Posterior vena cava (tissue), 2 donors: ENCODE data around the gene NOL8. TPM values are rescaled to one million over a fixed set of nuclear protein-coding genes. Genes with fewer than 3 reads are reported as not detected.

Source experiments
- DNase-seq: peaks from one replicate; pipeline ENCODE4 v3.0.0-alpha.2; 2020; ENCODE audit warnings: low spot score
- intact Hi-C, 2 donors: fragments of 100-400 bp; cut with DNase I; formaldehyde crosslinking; loops; one replicate each; pipeline versions ENCODE4 v1.14.1 to v1.14.2; 2022 to 2023
- long read RNA-seq, 2 donors: library from polyadenylated mRNA; unstranded; transcript quantifications; one replicate each; pipeline ENCODE4 v2.0.0, GENCODE V29; 2020 to 2021
- total RNA-seq, 2 donors: library from RNA; stranded (reverse); fragmentation: NEBNext Ultra II Directional; extraction: Animal tissue kit (Norgen Biotek cat#: 25700); gene quantifications; one replicate each; pipeline ENCODE4 v1.2.1, GENCODE V29; 2021
- donor health status: DM: yes; HTN: yes; CAD: no.
- donor health status: DM: yes; HTN: yes; CAD: no.

The NOL8 gene
- 10 to 100 TPM; 24.0 to 30.6 TPM for total RNA-seq
- long read RNA-seq, donor 1, partial matches to known transcripts, result 6 of 10 reads
- long read RNA-seq, donor 1, other reads (novel, unspliced or antisense), result 4 of 10 reads
- long read RNA-seq, donor 2, partial matches to known transcripts, result 30 of 35 reads
- long read RNA-seq, donor 2, other reads (novel, unspliced or antisense), result 2 of 35 reads

DNA sequence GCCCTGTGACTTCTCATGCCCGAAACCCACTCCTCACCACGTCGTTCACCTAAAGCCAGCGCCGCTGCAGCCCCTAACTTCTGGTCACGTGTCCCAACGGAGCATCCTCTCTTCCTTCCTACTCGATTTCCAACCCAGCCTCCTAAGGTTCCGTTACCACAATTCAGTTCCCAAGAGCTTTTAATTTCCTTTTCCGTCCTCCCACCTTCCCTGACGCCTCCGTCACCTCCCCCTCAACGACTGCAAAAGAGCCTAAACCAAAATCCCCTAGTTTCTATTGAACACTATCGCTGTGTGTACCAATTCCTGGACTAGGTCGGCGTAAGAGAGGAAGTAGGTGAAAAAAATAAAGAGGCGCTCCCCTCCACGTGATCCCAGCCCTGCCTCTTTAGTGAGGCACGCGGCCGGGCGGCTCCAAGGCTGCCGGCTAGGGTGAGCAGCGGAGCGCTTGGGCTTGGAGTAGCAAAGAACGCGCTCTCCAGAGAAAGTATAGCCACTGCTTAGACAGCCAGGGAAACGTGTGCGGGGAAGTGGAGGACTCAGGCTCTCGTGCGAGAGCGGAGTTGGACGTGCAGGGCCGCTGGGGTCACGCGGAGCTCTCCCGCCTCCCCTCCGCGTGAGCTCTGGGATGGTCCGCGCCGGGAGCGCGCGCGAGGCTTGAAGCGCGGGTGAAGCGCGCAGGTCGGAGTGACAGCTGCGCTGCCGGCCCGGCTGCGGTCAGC, at the start of gene NOL8, which contains the start of gene CENPP:
Gene NOL8 (minus strand): TSS at position 82 of the 722 bp plus-strand sequence. CDS start 1,189 bp downstream, outside the sequence.
Gene CENPP (plus strand): TSS at position 685 of the 722 bp plus-strand sequence.
- intact Hi-C loops, result loop anchor here in 1 of 2 donors (10.0 kb wide), 1 partner anchor 109 kb away; no protein-coding TSS in a partner anchor
- peak; percentile 95 for DNase-seq

- intact Hi-C loops, result no loop called here
- DNase-seq, result no peak
These were observed 48.0 kb upstream of the NOL8 start for GRCh38 chr9:92373167-92373566.

- intact Hi-C loops, result no loop called here
- no peak for DNase-seq
These were observed 43.9 kb upstream of the NOL8 start for GRCh38 chr9:92369075-92369474.

DNA sequence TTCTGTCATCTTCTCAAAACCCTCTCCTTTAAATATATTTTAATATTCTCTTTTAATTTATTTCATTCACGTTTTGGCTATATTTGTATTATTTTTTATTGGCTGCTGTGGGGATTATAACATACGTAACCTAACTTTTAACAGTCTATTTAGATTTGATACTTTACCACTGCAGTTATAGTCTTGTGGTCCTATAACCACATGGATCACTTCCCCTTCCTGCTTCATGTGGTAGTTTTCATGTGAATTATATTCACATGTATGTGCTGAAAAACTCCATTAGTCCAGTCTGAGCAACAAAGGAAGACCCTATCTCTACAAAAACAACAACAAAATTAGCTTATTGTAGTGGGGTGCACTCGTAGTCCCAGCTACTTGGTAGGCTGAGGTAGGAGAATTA, 34.9 kb upstream of the NOL8 start:
- no peak for DNase-seq
- intact Hi-C loops, result no loop called here

DNA sequence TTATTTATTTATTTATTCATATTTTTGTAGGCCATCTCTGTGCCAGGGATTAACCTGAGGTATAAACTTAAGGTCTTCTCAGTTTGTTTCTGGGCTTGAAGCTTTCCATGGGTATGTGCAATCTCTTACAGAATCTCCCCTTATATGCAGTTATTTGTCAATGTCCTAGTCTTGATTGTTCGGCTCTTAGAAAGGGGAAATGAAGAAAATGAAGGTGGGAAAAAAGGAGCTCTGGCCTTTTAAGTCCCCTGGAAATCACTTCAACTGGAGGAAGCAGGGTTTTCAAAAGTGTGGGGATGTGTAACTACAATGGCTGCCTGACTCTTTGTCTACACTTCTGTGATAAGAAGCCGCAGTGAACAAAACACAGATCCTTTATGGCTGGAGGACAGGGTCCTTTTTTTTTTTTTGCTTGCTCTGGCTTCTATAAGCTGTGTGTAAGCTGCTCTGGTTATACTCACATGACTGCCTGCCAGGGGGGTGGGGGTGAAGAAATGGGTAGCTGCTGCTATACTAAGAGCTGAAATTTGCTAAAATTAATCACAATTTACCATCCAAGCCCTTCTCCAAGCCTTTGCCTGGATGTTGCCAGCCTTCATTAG, 34.3 kb upstream of the NOL8 start:
- intact Hi-C loops, result no loop called here
- no peak for DNase-seq

DNA sequence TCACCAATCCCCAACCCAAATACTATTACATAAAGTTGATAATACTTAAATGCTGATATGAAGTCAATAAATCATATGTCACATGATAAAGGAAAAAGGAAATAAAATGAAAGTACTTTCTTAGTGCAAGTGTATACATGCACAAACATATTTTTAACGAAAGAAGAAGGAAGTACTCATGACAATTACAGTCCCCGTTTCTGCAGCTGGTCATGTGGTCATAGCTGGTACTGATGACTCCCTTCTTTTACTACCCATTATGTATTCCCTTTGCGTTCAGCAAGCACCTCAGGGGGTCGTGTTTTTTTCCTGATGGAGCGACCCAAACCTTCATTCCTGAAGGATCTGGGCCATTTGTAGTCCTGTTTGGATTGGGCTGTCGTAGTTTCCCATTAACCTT, 27.9 kb upstream of the NOL8 start:
- intact Hi-C loops, result no loop called here

GRCh38 chr9:92350740-92351133, 25.6 kb upstream of the NOL8 start:
- no peak for DNase-seq
- intact Hi-C loops, result no loop called here

More for the DNA sequence above, 27.9 kb upstream of the NOL8 start:
- no peak for DNase-seq

- intact Hi-C loops, result no loop called here
These were observed 24.9 kb upstream of the NOL8 start for GRCh38 chr9:92349771-92350739.

GRCh38 chr9:92345582-92345981, 20.4 kb upstream of the NOL8 start:
- intact Hi-C loops, result no loop called here
- no peak for DNase-seq

More at GRCh38 chr9:92349771-92350739, 24.9 kb upstream of the NOL8 start:
- no peak for DNase-seq

- no peak for DNase-seq
- intact Hi-C loops, result loop anchor here in 1 of 2 donors (5.0 kb wide), 1 partner anchor 294 kb away; no protein-coding TSS in a partner anchor
These were observed 17.8 kb upstream of the NOL8 start for GRCh38 chr9:92342825-92343488.

DNA sequence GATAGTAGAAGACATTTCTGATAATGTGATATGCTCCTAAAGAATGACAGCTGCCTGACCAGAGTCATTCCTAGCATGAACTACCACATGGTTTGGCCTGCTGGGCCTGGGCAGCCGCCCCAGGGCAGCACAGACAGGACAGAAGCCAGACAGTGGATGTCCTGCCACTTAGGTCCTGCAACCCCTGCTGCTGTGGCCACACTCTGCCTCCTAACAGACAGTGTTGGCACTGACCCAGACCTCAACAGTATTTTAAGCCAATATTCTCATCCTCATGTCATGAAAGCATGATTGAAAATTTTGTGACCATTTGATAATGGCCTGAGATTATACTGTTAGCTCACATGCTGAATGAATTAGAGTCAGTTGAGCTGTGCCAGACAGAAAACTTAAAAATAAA, 16.4 kb upstream of the NOL8 start:
- DNase-seq, result no peak
- intact Hi-C loops, result loop anchor here in 1 of 2 donors (5.0 kb wide), 1 partner anchor 296 kb away; no protein-coding TSS in a partner anchor

DNA sequence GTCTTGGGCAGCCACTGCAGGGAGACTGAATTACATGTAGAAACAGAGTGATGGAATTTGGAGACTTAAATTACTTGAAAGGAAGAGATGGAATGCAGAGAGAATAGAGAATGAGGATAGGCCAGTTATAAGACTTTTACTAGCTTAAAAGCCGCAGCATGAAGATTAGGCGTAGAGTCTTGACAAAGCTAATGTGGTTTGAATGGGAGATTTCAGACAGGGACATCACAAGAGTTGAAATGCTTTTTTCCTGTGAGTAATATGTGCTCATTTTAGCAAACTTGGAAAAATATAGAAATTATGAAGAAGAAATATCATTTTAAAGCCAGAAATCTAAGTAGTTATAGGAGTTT, 8.1 kb upstream of the NOL8 start:
- no peak for DNase-seq

GRCh38 chr9:92332577-92333281, 7.6 kb upstream of the NOL8 start:
- no peak for DNase-seq
- intact Hi-C loops, result loop anchor here in 1 of 2 donors (10.0 kb wide), 1 partner anchor 302 kb away; no protein-coding TSS in a partner anchor

More for the DNA sequence above, 8.1 kb upstream of the NOL8 start:
- intact Hi-C loops, result loop anchor here in 1 of 2 donors (10.0 kb wide), 1 partner anchor 302 kb away; no protein-coding TSS in a partner anchor

DNA sequence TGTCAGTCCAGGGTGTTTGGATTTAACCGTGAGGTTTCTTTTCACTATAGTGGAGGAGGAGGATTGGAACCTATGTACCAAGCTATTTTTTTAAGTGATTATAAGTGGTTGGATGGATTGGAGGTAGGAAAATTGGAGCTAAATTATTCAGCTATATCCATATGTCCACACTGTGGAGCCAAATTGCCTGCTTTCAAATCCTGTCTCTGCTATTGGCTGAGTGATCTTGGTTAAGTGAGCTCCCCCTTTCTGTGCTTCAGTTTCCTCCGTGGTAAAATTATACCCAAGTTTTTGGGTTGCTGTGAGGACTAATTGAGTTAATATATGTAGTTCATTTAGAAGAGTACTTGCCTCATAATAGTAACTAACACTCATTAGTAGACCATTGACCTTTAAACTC, 3.1 kb upstream of the NOL8 start:
- no peak for DNase-seq
- intact Hi-C loops, result loop anchor here in 1 of 2 donors (10.0 kb wide), 1 partner anchor 107 kb away; no protein-coding TSS in a partner anchor

GRCh38 chr9:92327283-92327850, 2.2 kb upstream of the NOL8 start:
- intact Hi-C loops, result loop anchor here in 1 of 2 donors (10.0 kb wide), 1 partner anchor 107 kb away; no protein-coding TSS in a partner anchor
- no peak for DNase-seq

DNA sequence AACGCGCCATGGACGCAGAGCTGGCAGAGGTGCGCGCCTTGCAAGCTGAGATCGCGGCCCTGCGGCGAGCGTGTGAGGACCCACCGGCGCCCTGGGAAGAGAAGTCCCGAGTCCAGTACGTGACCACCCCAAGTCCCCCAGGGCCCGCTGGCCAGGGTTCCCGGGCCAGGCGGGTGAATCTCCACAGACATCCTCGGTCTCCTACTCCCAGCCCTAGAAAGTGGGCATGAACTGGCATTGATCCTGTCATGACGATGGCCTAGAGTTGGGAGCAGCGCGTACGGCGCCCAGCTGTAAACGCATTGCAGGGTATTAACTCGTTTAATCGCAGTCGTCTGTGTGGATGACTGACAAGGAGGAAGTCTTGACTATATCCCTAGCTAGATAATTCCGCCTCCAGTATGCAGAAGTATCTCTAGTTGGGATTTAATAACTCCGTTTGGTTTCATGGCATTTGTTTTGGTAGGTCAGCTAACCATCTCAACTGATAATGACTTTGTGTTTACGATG, 896 bp upstream of the NOL8 start:
- no peak for DNase-seq
- intact Hi-C loops, result loop anchor here in 1 of 2 donors (10.0 kb wide), 1 partner anchor 109 kb away; no protein-coding TSS in a partner anchor

GRCh38 chr9:92324889-92325268, 271 bp downstream of the NOL8 start:
- no peak for DNase-seq
- intact Hi-C loops, result loop anchor here in 1 of 2 donors (10.0 kb wide), 1 partner anchor 110 kb away; no protein-coding TSS in a partner anchor
